GM20000 (cell line): ENCODE measurements around the gene NKX6-1.

Experiments used
- DNase-seq: peaks from one replicate; pipeline ENCODE4 v3.0.0; 2012; ENCODE audit warnings: low spot score
- CTCF ChIP-seq: IDR thresholded peaks from 2 replicates; pipeline ENCODE4 v1.5.1; 2012; ENCODE audit warnings: mild to moderate bottlenecking, control low read depth; ENCODE audit errors: extremely low read depth, missing control alignments

Gene NKX6-1

DNA sequence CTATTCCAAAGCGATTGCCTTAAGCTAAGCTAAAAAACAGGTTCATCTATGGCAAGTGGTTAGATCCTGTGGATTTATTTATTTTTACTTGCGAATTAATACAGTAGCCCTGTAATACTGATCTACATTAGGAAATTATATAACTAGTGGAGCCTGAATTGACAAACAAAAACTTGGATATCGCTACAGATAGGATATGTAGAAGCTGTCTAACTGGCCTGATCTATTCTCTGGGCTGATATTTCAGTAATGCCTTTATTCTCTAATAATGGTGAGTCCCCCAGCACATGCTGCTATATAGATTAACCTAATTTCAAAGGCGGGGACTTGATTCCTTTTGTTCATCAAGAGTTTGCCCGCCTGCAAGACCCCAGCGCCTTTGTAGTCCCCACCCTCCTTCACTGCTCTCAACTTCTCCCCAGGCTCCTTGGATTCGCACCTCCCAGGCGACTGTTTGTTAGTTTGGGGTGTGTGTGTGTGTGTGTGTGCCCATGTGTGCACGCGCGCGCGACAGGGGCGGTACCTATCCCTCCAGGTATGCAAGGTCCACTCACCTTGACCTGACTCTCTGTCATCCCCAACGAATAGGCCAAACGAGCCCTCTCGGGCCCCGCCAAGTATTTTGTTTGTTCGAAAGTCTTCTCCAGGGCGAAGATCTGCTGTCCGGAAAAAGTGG lies 3.8 kb downstream of the NKX6-1 start:
- TF ChIP-seq CTCF, result no peak

DNA sequence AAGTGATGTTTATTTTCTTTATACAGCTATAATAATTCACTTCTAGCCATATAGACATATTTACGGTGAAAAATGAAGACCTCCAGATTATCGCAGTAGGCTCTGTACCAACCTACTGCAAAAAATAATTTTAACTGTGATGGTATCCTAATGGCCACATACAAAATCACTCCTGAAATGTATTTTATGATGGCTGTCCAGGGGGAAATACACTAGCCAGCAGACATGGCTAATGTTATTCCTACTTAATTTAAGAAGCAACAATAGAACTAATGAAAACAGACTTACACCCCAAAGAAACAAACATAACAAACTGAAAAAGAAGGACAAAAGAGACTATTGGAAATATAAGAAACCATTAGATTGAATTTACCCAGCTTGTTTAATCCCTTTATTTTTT lies 4.6 kb downstream of the NKX6-1 start:
- no peak for TF ChIP-seq CTCF
- no peak for DNase-seq

More for the DNA sequence above, 3.8 kb downstream of the NKX6-1 start:
- peak; percentile 14 for DNase-seq

GRCh38 chr4:84494076-84494475 lies 5.0 kb downstream of the NKX6-1 start:
- TF ChIP-seq CTCF, result no peak
- no peak for DNase-seq

DNA sequence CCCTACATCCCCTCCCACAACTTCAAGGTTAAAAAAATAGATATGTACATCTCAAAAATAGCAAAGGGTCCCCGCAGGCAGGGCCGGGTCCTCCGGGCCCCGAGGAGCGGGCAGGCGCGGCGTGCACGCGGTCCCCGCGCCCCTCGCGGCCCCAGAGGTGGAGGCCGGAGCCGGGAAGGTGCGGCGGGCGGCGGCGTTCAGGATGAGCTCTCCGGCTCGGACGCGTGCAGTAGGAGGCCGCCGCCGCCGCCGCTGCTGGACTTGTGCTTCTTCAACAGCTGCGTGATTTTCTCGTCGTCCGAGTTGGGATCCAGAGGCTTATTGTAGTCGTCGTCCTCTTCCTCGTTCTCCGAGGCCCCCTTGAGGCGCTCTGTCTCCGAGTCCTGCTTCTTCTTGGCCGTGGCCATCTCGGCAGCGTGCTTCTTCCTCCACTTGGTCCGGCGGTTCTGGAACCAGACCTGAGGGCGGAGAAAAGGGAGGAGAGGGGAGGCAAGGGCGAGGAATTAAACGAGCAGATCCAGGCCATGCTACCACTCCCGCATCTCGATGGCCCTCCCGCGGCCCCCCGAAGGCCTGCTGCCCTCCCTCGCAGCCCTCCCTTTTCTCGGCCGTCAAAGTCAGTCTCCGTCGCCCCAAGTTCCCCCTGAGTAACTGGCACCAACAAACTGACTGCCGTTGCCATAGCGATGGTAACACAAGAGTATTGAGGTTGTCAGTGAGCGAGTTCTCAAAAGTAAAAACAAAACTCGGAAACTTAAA lies 5.8 kb downstream of the NKX6-1 start:
- no peak for DNase-seq
- no peak for TF ChIP-seq CTCF

DNA sequence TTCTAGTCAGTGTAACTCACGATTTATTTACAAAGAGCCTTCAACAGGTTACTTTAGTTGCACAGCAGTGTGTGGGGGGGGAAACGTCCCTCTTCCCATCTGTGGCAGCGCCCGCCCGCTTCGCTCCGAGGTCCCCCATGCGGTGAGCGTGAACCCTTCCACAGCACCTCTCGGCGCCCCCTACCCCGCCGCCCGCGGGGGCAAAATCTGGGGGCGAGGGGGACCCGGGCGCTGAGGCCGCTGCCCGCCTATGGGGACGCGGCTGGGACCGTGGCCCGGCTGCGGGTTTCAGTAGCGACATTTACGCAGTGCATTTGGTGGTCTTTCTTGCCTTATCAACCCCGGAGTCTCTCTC lies 6.4 kb downstream of the NKX6-1 start:
- no peak for DNase-seq

DNA sequence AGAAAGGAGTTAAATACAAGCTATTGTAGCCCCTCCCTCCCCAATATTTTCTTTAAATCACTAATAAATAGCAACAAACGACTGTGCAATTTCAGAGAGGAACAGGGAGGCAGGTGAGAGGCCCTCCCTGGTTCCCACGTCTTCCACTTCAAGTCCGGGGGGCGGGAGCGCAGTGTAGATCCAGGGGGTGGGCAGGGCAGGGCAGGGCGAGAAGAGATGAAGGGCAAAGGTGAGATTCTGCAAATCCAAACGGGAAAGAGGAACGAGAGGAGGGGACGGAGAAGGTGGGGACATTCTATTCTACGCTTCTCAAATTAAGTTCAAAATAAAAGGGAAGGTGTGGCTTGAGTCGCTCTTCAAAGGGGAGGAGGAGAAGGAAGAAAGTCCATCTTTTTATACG lies 6.8 kb downstream of the NKX6-1 start:
- TF ChIP-seq CTCF, result no peak
- DNase-seq, result no peak

More for the DNA sequence above, 6.4 kb downstream of the NKX6-1 start:
- no peak for TF ChIP-seq CTCF

- DNase-seq, result no peak
- TF ChIP-seq CTCF, result no peak
Observed at GRCh38 chr4:84491481-84491880, 7.6 kb downstream of the NKX6-1 start.
